Measurements from ENCODE around the gene STK11.
A peak's percentile ranks its signal among the peaks of the same experiment; 100 is the strongest.

- peak; percentile 39 to 59 for TF ChIP-seq POLR2A (IDR thresholded peaks at IDR 0.05)
- TF ChIP-seq, protein P1, sequence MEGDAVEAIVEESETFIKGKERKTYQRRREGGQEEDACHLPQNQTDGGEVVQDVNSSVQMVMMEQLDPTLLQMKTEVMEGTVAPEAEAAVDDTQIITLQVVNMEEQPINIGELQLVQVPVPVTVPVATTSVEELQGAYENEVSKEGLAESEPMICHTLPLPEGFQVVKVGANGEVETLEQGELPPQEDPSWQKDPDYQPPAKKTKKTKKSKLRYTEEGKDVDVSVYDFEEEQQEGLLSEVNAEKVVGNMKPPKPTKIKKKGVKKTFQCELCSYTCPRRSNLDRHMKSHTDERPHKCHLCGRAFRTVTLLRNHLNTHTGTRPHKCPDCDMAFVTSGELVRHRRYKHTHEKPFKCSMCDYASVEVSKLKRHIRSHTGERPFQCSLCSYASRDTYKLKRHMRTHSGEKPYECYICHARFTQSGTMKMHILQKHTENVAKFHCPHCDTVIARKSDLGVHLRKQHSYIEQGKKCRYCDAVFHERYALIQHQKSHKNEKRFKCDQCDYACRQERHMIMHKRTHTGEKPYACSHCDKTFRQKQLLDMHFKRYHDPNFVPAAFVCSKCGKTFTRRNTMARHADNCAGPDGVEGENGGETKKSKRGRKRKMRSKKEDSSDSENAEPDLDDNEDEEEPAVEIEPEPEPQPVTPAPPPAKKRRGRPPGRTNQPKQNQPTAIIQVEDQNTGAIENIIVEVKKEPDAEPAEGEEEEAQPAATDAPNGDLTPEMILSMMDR (IDR thresholded peaks at IDR 0.05): no peak
Measured at GRCh38 chr19:1251330-1252220, 46.0 kb downstream of the STK11 start.
